Dedifferentiated amniotic fluid mesenchymal stem cell (primary cell): ENCODE data around the gene PLCL1.
A peak's percentile ranks its signal among the peaks of the same experiment; 100 is the strongest.

Experiments used
- DNase-seq: peaks from one replicate; pipeline ENCODE4 v3.0.0-alpha.2; 2016; ENCODE audit errors: extremely low spot score

PLCL1 gene

GRCh38 chr2:197804049-197804757 lies at the start of gene PLCL1:
Gene PLCL1, plus strand, starts transcription at chr2:197804593.
- peak; percentile 91 for DNase-seq

GRCh38 chr2:197759013-197759412 lies 45.4 kb upstream of the PLCL1 start:
- no peak for DNase-seq

- DNase-seq: no peak
These were observed 44.6 kb upstream of the PLCL1 start for GRCh38 chr2:197759625-197760292.

- DNase-seq: no peak
These were observed 44.1 kb upstream of the PLCL1 start for GRCh38 chr2:197760293-197760657.

GRCh38 chr2:197777823-197778407 lies 26.5 kb upstream of the PLCL1 start:
- peak; percentile 59 for DNase-seq

GRCh38 chr2:197779261-197779660 lies 25.1 kb upstream of the PLCL1 start:
- DNase-seq: no peak

GRCh38 chr2:197782126-197782525 lies 22.3 kb upstream of the PLCL1 start:
- no peak for DNase-seq

- DNase-seq: no peak
These were observed 19.1 kb upstream of the PLCL1 start, which contains the start of gene BOLL for GRCh38 chr2:197784956-197785941. Gene BOLL, minus strand, starts transcription at chr2:197785319. Its CDS starts 3,469 bp downstream, at chr2:197781850.

GRCh38 chr2:197786010-197786877 lies 18.1 kb upstream of the PLCL1 start:
- DNase-seq: no peak

- no peak for DNase-seq
These were observed 10.9 kb upstream of the PLCL1 start for GRCh38 chr2:197793456-197793855.

- no peak for DNase-seq
These were observed 9.1 kb upstream of the PLCL1 start for GRCh38 chr2:197795277-197795676.

GRCh38 chr2:197798187-197798586 lies 6.2 kb upstream of the PLCL1 start:
- DNase-seq: no peak

GRCh38 chr2:197799068-197799467 lies 5.3 kb upstream of the PLCL1 start:
- no peak for DNase-seq

- no peak for DNase-seq
These were observed 4.3 kb upstream of the PLCL1 start for GRCh38 chr2:197800091-197800490.

GRCh38 chr2:197801033-197801432 lies 3.4 kb upstream of the PLCL1 start:
- no peak for DNase-seq

GRCh38 chr2:197803033-197803444 lies 1.4 kb upstream of the PLCL1 start:
- DNase-seq: peak; percentile 76

GRCh38 chr2:197804758-197805714 lies 643 bp downstream of the PLCL1 start:
- peak; percentile 21 for DNase-seq

- DNase-seq: no peak
These were observed 1.6 kb downstream of the PLCL1 start for GRCh38 chr2:197805715-197806633.

GRCh38 chr2:197809064-197809463 lies 4.7 kb downstream of the PLCL1 start:
- DNase-seq: no peak
